PC-9 (cell line): ENCODE data around the gene CLIP1.
"Not testable (repeated sequence)": the region's sequence is repeated elsewhere in the genome, so short reads cannot be mapped to it uniquely, and the experiment has no call there.

Source experiments
- EZH2 ChIP-seq: fragments of 200-600 bp; sonication (generic); IDR thresholded peaks from 2 replicates; pipeline ENCODE4 v1.8.0; 2017; ENCODE audit warnings: antibody characterized with exemption, low read depth
- TF ChIP-seq, protein P1 (sequence below): fragments of 200-600 bp; sonication (generic); conservative IDR thresholded peaks from 2 replicates; pipeline ENCODE4 v1.6.1; 2017; ENCODE audit warnings: mixed run types, antibody characterized with exemption, mild to moderate bottlenecking, moderate library complexity

DNA sequence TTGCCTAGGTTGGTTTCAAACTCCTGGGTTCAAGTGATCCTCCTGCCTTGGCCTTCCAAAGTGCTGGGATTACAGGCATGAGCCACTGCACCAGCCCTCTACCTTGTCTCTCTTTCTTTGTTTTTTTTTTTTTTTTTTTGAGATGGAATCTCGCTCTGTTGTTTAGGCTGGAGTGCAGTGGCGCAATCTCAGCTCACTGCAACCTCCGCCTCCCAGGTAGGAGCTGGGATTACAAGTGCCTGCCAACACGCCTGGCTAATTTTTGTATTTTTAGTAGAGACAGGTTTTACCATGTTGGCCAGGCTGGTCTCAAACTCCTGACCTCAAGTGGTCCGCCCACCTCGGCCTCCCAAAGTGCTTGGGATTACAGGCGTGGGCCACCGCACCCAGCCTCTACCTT, 16.4 kb upstream of the CLIP1 start:
- TF ChIP-seq, protein P1, sequence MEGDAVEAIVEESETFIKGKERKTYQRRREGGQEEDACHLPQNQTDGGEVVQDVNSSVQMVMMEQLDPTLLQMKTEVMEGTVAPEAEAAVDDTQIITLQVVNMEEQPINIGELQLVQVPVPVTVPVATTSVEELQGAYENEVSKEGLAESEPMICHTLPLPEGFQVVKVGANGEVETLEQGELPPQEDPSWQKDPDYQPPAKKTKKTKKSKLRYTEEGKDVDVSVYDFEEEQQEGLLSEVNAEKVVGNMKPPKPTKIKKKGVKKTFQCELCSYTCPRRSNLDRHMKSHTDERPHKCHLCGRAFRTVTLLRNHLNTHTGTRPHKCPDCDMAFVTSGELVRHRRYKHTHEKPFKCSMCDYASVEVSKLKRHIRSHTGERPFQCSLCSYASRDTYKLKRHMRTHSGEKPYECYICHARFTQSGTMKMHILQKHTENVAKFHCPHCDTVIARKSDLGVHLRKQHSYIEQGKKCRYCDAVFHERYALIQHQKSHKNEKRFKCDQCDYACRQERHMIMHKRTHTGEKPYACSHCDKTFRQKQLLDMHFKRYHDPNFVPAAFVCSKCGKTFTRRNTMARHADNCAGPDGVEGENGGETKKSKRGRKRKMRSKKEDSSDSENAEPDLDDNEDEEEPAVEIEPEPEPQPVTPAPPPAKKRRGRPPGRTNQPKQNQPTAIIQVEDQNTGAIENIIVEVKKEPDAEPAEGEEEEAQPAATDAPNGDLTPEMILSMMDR = not testable (repeated sequence)
- TF ChIP-seq EZH2 = not testable (repeated sequence)
